ENCODE measurements around the gene ABCG4. TPM values are rescaled to one million over a fixed set of nuclear protein-coding genes. Genes with fewer than 3 reads are reported as not detected.

Gene ABCG4
- total RNA-seq, 4 donors from 2014 or later: not detected

- no peak for TF ChIP-seq CTCF (IDR thresholded peaks at IDR 0.05; ENCODE audit: low read depth)
These were observed 48.1 kb downstream of the ABCG4 start for GRCh38 chr11:119196833-119197483.

GRCh38 chr11:119198925-119199324 lies 50.1 kb downstream of the ABCG4 start:
- no peak for TF ChIP-seq CTCF (IDR thresholded peaks at IDR 0.05; ENCODE audit: low read depth)

GRCh38 chr11:119202554-119202953 lies 53.7 kb downstream of the ABCG4 start:
- TF ChIP-seq CTCF (IDR thresholded peaks at IDR 0.05; ENCODE audit: low read depth): no peak

- TF ChIP-seq CTCF (IDR thresholded peaks at IDR 0.05; ENCODE audit: low read depth): no peak
These were observed 55.2 kb downstream of the ABCG4 start for GRCh38 chr11:119204066-119204465.

GRCh38 chr11:119205080-119205479 lies 56.2 kb downstream of the ABCG4 start:
- no peak for TF ChIP-seq CTCF (IDR thresholded peaks at IDR 0.05; ENCODE audit: low read depth)

- TF ChIP-seq CTCF (IDR thresholded peaks at IDR 0.05; ENCODE audit: low read depth): no peak
These were observed 57.0 kb downstream of the ABCG4 start, which contains the start of gene CBL for GRCh38 chr11:119205574-119206510. CBL (plus strand) TSS chr11:119206339; CDS start chr11:119206418, 79 bp downstream.
